GM19328 (cell line): ENCODE results near the gene TMED6.
"Not testable (repeated sequence)": the region's sequence is repeated elsewhere in the genome, so short reads cannot be mapped to it uniquely, and the experiment has no call there.

Source experiments
- ATAC-seq: cut with Tn5 transposase; IDR thresholded peaks from one replicate; pipeline ENCODE4 v1.9.1; 2021; ENCODE audit warnings: mild to moderate bottlenecking, moderate library complexity; ENCODE audit not compliant: unreplicated experiment

Gene TMED6

DNA sequence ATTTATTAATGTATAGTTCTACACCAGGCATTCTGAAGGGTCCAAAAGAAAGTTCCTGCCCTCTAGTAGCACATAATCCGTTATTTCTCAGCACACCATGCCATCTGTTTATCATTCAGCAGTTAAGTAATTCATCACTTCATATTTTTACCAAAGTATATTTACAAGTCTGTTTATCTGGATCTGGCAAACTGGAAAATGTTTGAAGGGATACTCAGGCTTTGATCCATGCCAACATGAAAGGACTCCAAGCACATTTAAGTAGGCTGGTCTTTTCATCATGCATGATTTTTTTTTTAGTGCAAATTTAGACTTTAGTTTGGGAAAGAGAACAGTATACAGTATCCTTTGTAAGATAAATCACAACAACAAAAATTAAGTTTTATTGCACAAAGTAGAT lies 44.5 kb downstream of the TMED6 start:
- no peak for ATAC-seq

DNA sequence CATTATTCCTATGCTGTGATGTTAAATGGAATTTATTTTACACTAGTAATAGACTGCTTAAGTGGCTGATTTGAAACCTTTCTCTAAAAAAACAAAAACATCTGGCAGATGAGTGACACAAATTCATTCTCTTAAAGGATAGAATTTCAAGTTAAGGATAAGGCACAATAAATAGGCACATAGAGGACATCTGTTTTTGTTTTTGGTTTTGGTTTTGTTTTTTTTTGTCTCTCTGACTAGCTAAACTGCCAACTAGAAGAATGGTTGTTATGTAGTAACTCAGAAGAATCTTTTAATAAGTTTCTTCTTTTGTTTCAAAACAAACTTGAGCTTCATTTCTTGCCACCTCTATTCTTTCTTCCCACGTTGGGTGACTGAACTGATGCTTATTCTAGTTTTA lies 45.6 kb downstream of the TMED6 start:
- no peak for ATAC-seq

DNA sequence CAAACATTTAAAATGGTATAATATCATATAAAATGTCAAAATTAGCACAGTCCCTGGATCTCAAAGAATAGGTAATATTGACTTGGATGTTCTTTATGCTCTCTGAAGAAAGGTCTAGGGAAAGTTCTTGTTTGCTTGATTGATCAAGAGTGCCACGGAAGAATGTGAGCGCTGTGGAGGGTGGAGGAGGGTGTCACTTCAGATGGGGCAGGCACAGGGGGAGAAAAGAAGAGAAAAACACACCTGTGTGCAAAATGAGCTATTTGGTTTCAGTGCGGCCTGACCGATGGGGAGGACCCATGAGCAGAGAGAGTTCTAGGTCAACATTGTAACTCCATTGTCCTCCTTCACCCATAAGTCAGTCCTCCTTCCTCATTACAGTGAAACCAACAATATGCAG lies 49.3 kb downstream of the TMED6 start:
- ATAC-seq = no peak

DNA sequence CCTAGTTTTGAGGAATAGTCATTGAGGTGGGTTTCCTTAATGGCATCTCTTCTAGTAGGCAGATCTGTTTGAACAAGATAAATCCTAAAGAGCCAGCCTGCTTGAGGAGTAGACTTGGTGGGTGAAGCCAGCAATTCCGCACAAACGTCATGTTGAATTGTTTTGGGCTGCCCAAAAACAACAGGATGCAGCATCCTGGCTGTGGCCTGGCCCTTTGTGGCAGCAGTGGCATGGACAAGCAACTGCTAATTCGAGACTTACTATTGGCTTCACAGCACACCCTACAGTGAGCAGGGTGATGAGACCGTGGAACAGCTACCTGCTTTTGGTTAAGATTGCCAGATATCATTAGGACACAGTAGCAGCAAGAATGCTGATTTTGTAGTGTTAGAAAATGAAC lies 49.7 kb downstream of the TMED6 start:
- no peak for ATAC-seq

DNA sequence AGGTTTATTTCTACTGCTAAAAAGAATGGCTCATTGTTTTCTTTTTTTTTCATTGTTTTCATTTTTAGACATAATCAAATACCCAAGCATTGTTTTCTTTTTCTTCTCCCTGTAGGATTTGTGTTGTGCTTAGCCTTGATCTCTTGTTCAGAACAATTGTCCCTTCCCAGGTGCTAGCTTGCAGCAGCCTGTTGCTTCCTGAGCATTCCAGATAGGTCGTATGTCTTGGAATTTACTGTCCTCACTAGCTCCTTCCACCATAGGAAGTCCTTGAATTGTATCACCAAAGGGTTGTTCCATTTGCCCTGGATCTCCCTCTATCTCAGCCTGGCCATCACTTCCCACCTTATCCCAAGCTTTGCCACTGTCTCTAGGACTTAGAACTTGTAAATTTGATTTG lies 50.4 kb downstream of the TMED6 start:
- no peak for ATAC-seq

DNA sequence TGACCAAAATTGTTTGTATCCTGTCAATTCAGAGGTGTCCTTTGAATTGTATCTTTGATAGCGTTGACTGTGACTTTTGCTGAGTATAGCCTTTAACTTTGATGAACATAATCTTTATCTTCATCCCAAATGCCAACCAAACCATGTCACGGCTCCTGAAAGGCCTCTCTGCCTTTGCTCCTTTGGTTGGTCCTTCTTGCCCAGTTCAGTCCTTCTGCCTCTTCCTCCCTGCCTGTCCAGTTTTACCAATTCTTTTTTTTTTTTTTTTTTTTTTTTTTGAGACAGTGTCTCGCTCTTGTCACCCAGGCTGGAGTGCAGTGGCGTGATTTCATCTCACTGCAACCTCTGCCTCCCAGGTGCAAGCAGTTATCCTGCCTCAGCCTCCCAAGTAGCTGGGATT lies 53.3 kb downstream of the TMED6 start:
- ATAC-seq = no peak

DNA sequence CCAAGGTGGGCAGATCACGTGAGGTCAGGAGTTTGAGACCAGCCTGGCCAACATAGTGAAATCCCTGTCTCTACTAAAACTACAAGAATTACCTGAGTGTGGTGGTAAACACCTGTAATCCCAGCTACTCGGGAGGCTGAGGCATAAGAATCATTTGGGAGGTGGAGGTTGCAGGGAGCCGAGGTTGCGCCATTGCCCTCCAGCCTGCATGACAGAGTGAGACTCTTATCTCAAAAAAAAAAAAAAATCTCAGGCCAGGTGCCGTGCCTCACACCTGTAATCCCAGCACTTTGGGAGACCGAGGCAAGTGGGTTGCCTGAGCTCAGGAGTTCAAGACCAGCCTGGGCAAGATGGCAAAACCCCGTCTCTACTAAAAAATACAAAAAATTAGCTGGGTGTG lies 54.8 kb downstream of the TMED6 start:
- ATAC-seq = not testable (repeated sequence)

DNA sequence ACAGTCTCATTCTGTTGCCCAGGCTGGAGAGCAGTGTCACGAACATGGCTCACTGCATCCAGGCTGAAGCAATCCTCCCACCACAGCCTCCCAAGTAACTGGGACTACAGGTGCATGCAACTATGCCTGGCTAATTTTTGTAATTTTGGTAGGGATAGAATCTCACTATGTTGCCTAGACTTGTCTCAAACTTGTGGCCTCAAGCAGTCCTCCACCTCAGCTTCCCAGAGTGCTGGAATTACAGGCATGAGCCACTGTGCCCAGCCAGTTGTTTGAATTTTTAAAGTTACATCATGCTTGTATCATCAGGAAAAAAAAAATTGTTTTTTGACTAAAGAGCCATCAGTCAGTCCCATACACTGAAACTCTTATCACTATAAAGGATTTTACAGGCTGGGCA lies 57.5 kb downstream of the TMED6 start:
- no peak for ATAC-seq

DNA sequence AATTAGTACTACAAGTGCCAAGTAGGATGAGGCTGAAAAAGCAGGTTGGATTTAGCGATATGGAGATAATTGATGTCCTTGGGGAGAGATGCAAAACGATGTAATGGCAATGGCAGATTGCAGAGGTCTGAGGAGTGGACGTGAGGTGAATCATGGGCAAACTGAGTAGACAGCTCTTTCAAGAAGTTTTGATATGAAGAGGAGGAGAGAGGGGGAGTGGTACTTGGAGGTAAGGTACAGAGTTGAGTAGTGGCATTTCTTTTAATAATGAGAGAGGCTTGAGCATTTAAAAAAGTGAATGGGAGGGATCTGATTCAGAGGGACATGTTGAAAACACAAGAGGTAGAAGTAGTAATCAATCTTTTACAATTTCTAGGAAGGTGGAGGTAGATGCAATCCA lies 58.2 kb downstream of the TMED6 start:
- no peak for ATAC-seq
